Keratinocyte (primary cell): ENCODE results near the gene PLEKHH1. TPM values are rescaled to one million over a fixed set of nuclear protein-coding genes. Genes with fewer than 3 reads are reported as not detected.

Source experiments
- DNase-seq: peaks from one replicate; pipeline ENCODE4 v3.0.0-alpha.2; 2011; ENCODE audit warnings: low read depth, missing footprints, low spot score
- FAIRE-seq: peaks from 2 replicates; lab custom pipeline; 2011; peaks lifted over from hg19 to GRCh38; lab: Jason Lieb, UNC
- H2AFZ ChIP-seq: 2 replicates; pipeline ENCODE4 v1.6.0; 2012; ENCODE audit warnings: low read length, control low read depth, inconsistent platforms; ENCODE audit not compliant: control insufficient read depth
- H3K27ac ChIP-seq: 2 replicates; pipeline ENCODE4 v1.5.1; 2011; ENCODE audit warnings: low read length; ENCODE audit not compliant: control insufficient read depth, insufficient read depth
- H3K27me3 ChIP-seq: 3 replicates; pipeline ENCODE4 v1.6.0; 2011; ENCODE audit warnings: low read length; ENCODE audit not compliant: control insufficient read depth, insufficient read depth; ENCODE audit errors: extremely low read depth
- H3K36me3 ChIP-seq, 2 experiments: 2 replicates in 1 of 2; 3 replicates in 1 of 2; pipeline ENCODE4 v1.5.1; 2011; ENCODE audit warnings: low read length in 2 of 2, mild to moderate bottlenecking in 1 of 2; ENCODE audit not compliant: control insufficient read depth in 2 of 2, insufficient read depth in 2 of 2; ENCODE audit errors: extremely low read depth in 1 of 2
- H3K4me1 ChIP-seq: 3 replicates; pipeline ENCODE4 v1.5.1; 2011; ENCODE audit warnings: low read length; ENCODE audit not compliant: control insufficient read depth, insufficient read depth; ENCODE audit errors: extremely low read depth
- H3K4me2 ChIP-seq: 3 replicates; pipeline ENCODE4 v1.6.0; 2011; ENCODE audit warnings: low read depth, low read length; ENCODE audit not compliant: control insufficient read depth, insufficient read depth; ENCODE audit errors: extremely low read depth
- H3K4me3 ChIP-seq, 3 experiments: fragments of 200-600 bp in 1 of 3; sonication (generic) in 1 of 3; 2 replicates in 2 of 3; 3 replicates in 1 of 3; pipeline ENCODE4 v1.5.1; 2011 to 2016; ENCODE audit warnings: low read length in 3 of 3, mild to moderate bottlenecking in 3 of 3, control low read depth in 2 of 3, inconsistent platforms in 1 of 3, low read depth in 1 of 3, mixed read lengths in 1 of 3, mixed run types in 1 of 3, moderate library complexity in 1 of 3; ENCODE audit not compliant: control insufficient read depth in 2 of 3, insufficient read depth in 2 of 3; ENCODE audit errors: extremely low read depth in 1 of 3
- H3K79me2 ChIP-seq: 2 replicates; pipeline ENCODE4 v1.6.0; 2012; ENCODE audit warnings: low read length; ENCODE audit not compliant: control insufficient read depth, insufficient read depth
- H3K9ac ChIP-seq: 3 replicates; pipeline ENCODE4 v1.6.0; 2011; ENCODE audit warnings: low read length; ENCODE audit not compliant: control insufficient read depth, insufficient read depth; ENCODE audit errors: extremely low read depth
- H3K9me1 ChIP-seq: 3 replicates; pipeline ENCODE4 v1.6.0; 2011; ENCODE audit warnings: low read length; ENCODE audit not compliant: control insufficient read depth, insufficient read depth; ENCODE audit errors: extremely low read depth
- H3K9me3 ChIP-seq: 2 replicates; pipeline ENCODE4 v1.5.1; 2012; ENCODE audit warnings: low read depth, low read length; ENCODE audit not compliant: control insufficient read depth
- H4K20me1 ChIP-seq: 3 replicates; pipeline ENCODE4 v1.6.0; 2011; ENCODE audit warnings: low read length; ENCODE audit not compliant: control insufficient read depth, insufficient read depth; ENCODE audit errors: extremely low read depth
- CTCF ChIP-seq, 3 experiments: IDR thresholded peaks in 1 of 3; conservative IDR thresholded peaks in 1 of 3; optimal IDR thresholded peaks in 1 of 3; 2 replicates in 2 of 3; 3 replicates in 1 of 3; pipeline versions ENCODE3 to v1.5.1; 2011; ENCODE audit warnings: low read length in 3 of 3, mild to moderate bottlenecking in 3 of 3, moderate library complexity in 2 of 3, control low read depth in 1 of 3, inconsistent platforms in 1 of 3; ENCODE audit not compliant: insufficient read depth in 2 of 3; ENCODE audit errors: extremely low read depth in 1 of 3
- EZH2 ChIP-seq: IDR thresholded peaks from one replicate; pipeline ENCODE4 v1.6.1; 2012; ENCODE audit warnings: inconsistent platforms, mild to moderate bottlenecking, low read length, moderate library complexity
- dilution Hi-C: fragments of 300-500 bp; cut with MboI; formaldehyde crosslinking; loops from one replicate; pipeline ENCODE4 v1.7.0; 2020; ENCODE audit warnings: low sequenced_read_pairs; ENCODE audit not compliant: extremely low pct_ligation_motif_present
- polyA plus RNA-seq, 5 experiments: library from polyadenylated mRNA; depleted of rRNA in 3 of 5; stranded (reverse) in 3 of 5; stranded (forward) in 1 of 5; unstranded in 1 of 5; fragments of >200 nt; gene quantifications; 1 replicate in 1 of 5; 2 replicates in 3 of 5; 3 replicates in 1 of 5; pipeline versions ENCODE4 v1.2.1 to v1.2.3, GENCODE V29; 2011 to 2012; ENCODE audit warnings: missing spikeins in 2 of 5, low read depth in 1 of 5, low replicate concordance in 1 of 5

Gene PLEKHH1
- polyA plus RNA-seq, 1 donor (not counting 4 experiments of a cell fraction or from before 2014, with no cell fraction given), result 4.4 TPM

GRCh38 chr14:67607646-67608045, 74.6 kb downstream of the PLEKHH1 start:
- DNase-seq, result no peak
- Histone ChIP-seq H3K4me2 (no peak overlapping the region), H3K9me3 (no peaks in the 10 kb centered on the region), H3K27me3 (no peaks in the 10 kb centered on the region), H3K4me3 (no peak overlapping the region), H2AFZ (no peak overlapping the region), H3K27ac (no peak overlapping the region), H3K36me3 (no peaks in the 10 kb centered on the region), H3K4me1 (peaks cover 2% of the 10 kb centered on the region), H3K9me1 (no peaks in the 10 kb centered on the region), H3K9ac (no peak overlapping the region), H4K20me1 (no peaks in the 10 kb centered on the region), H3K79me2 (no peaks in the 10 kb centered on the region)
- TF ChIP-seq CTCF (optimal IDR thresholded peaks at IDR 0.05 in 1 of 3, IDR thresholded peaks at IDR 0.05 in 1 of 3, conservative IDR thresholded peaks at IDR 0.05 in 1 of 3; ENCODE audit: extremely low read depth in 1 of 3, insufficient read depth in 2 of 3, low read length in 3 of 3) (no peak), EZH2 (no peak)
- FAIRE-seq, result no peak
- dilution Hi-C loops, result no loop called here

- no peak for DNase-seq
- H3K79me2 ChIP-seq, result no peaks in the 10 kb centered on the region
- no peak overlapping the region for H2AFZ ChIP-seq
- no peak overlapping the region for H3K4me3 ChIP-seq
- H3K9me1 ChIP-seq, result no peaks in the 10 kb centered on the region
- no peaks in the 10 kb centered on the region for H3K36me3 ChIP-seq
- TF ChIP-seq EZH2 (no peak), CTCF (optimal IDR thresholded peaks at IDR 0.05 in 1 of 3, IDR thresholded peaks at IDR 0.05 in 1 of 3, conservative IDR thresholded peaks at IDR 0.05 in 1 of 3; ENCODE audit: extremely low read depth in 1 of 3, insufficient read depth in 2 of 3, low read length in 3 of 3) (no peak)
- H4K20me1 ChIP-seq, result no peaks in the 10 kb centered on the region
- H3K4me1 ChIP-seq, result no peaks in the 10 kb centered on the region
- no peaks in the 10 kb centered on the region for H3K27me3 ChIP-seq
- no peak for FAIRE-seq
- H3K27ac ChIP-seq, result no peak overlapping the region
- no peak overlapping the region for H3K4me2 ChIP-seq
- no peaks in the 10 kb centered on the region for H3K9me3 ChIP-seq
- no peak overlapping the region for H3K9ac ChIP-seq
- dilution Hi-C loops, result no loop called here
Observed at GRCh38 chr14:67609642-67610310, 76.7 kb downstream of the PLEKHH1 start.
